NCI-H510A treated with DMSO at 0.1 percent for 48 hours (cell line): Measurements from ENCODE around the gene NPIPA1.
A peak's percentile ranks its signal among the peaks of the same experiment; 100 is the strongest.
"Not testable (repeated sequence)": the region's sequence is repeated elsewhere in the genome, so short reads cannot be mapped to it uniquely, and the experiment has no call there.

Experiments
- DNase-seq: peaks from one replicate; lab custom pipeline; 2025; lab: John Stamatoyannopoulos, UW

NPIPA1 gene

GRCh38 chr16:14930246-14930645, 7.0 kb upstream of the NPIPA1 start:
- not testable (repeated sequence) for DNase-seq

GRCh38 chr16:14930971-14931370, 6.3 kb upstream of the NPIPA1 start:
- not testable (repeated sequence) for DNase-seq

- not testable (repeated sequence) for DNase-seq
These were observed 4.5 kb upstream of the NPIPA1 start for GRCh38 chr16:14932581-14933375.

GRCh38 chr16:14937994-14938393, 751 bp downstream of the NPIPA1 start:
- DNase-seq, result not testable (repeated sequence)

GRCh38 chr16:14942686-14943085, 5.4 kb downstream of the NPIPA1 start:
- DNase-seq, result not testable (repeated sequence)

GRCh38 chr16:14955546-14956231, 18.4 kb downstream of the NPIPA1 start:
- no peak for DNase-seq

- no peak for DNase-seq
These were observed 20.5 kb downstream of the NPIPA1 start for GRCh38 chr16:14957576-14958322.

- no peak for DNase-seq
These were observed 21.0 kb downstream of the NPIPA1 start for GRCh38 chr16:14958323-14958600.

GRCh38 chr16:14958970-14959369, 21.7 kb downstream of the NPIPA1 start:
- no peak for DNase-seq

GRCh38 chr16:14961405-14962186, 24.4 kb downstream of the NPIPA1 start:
- DNase-seq, result no peak

GRCh38 chr16:14963281-14964173, 26.3 kb downstream of the NPIPA1 start:
- DNase-seq, result no peak

- no peak for DNase-seq
These were observed 28.1 kb downstream of the NPIPA1 start for GRCh38 chr16:14965328-14965727.

- not testable (repeated sequence) for DNase-seq
These were observed 32.6 kb downstream of the NPIPA1 start for GRCh38 chr16:14969795-14970194.

- not testable (repeated sequence) for DNase-seq
These were observed 34.5 kb downstream of the NPIPA1 start for GRCh38 chr16:14971621-14972228.

GRCh38 chr16:14973785-14974322, 36.6 kb downstream of the NPIPA1 start:
- DNase-seq, result not testable (repeated sequence)

GRCh38 chr16:14974331-14974655, 37.0 kb downstream of the NPIPA1 start:
- DNase-seq, result peak; percentile 76

- peak; percentile 93 for DNase-seq
These were observed 37.6 kb downstream of the NPIPA1 start, which contains the start of gene PDXDC1 for GRCh38 chr16:14974656-14975417. Gene PDXDC1 (plus strand): TSS chr16:14975026. CDS start chr16:14975200, 174 bp downstream.

GRCh38 chr16:14975418-14976194, 38.4 kb downstream of the NPIPA1 start:
- not testable (repeated sequence) for DNase-seq
